ENCODE data around the gene CRYGD.
"Not testable (repeated sequence)": the region's sequence is repeated elsewhere in the genome, so short reads cannot be mapped to it uniquely, and the experiment has no call there.

Gene CRYGD

DNA sequence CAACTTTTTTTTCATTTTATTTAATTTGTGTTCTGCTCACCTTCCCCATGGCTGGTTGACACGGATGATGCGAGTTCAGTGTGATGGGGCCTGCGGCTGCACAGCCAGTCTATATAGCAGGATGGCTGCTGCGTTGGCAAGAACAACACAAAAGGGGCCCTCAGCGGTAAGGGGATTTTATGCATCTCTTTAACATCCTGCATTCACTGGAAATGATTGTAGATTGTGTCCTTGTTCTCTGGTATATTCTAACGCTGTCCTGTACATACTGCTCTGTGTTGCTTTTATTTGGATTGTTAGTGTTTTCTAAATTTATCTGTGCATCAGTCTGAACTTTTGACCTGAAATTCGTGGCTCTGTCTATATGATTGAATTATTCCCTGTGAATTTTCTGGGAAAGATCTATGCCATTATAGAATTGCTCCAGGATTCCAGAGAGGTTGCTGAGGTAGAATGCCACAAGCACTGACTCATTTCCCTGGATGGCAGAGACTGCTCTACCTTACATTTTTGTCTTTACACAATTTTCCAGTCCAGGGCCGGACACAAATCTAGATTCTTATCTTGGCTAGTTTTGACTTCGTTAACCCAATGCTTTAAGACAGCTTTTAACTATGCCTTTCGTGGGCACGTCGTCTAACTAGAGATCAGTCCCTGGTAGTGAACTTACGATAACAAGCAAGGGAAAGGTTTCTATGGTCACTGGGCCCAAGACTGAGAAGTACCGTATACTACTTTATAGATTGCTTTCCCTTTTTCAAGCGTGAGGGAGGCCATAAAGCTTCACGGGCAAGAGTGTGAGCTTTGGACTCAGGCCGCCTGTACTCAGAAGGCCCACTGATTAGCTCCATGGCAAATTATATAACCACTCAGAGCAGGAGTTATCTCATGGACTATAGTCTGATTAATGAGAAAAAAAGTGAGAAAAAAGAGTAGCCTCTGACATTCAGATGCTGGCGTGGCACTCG, 5.7 kb upstream of the CRYGD start, which contains the start of gene CRYGC:
Gene CRYGC (minus strand): TSS at position 85 of the 968 bp plus-strand sequence. CDS start 36 bp downstream, at position 49.
- no peak for DNase-seq

DNA sequence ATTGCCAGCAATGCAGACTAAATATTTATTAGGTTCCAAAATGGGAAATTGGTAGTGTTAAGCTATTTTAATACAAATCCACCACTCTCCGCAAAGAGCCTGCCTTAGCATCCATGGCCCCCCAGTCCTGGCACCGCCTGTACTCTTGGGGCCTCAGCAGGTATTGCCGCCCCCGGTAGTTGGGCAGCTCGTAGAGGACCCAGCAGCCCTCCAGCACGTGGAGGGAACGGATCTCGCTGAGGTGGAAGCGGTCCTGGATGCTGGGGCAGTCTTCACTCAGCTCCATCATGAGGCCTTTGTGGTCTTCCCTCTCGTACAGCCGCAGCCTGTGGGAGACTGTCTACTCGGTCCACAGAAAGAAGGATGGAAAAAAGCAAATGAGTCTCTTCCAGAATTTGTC, 3.8 kb upstream of the CRYGD start:
- no peak for DNase-seq

GRCh38 chr2:208127090-208127489, 2.8 kb upstream of the CRYGD start:
- no peak for DNase-seq

DNA sequence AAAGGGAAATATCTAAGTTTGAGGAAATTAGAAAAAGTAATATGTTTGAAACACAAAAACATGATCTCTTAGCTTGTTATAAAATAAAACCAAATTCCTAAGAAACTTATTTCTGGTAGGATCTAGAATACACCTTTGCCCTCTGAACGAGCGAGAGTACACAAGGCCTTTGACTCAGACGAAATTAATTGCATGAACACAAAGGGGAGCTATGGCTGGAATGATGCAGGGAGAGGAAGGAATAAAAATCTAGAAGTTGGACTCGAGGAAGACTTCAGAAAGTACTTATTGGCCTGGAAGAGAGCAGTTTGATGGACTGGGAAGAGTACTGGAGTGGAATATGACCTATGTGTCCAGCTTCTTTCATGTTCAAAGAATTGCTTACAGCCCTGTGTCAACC, 927 bp upstream of the CRYGD start:
- DNase-seq = no peak

- no peak for DNase-seq
These were observed 2.1 kb downstream of the CRYGD start for GRCh38 chr2:208122248-208122647.

DNA sequence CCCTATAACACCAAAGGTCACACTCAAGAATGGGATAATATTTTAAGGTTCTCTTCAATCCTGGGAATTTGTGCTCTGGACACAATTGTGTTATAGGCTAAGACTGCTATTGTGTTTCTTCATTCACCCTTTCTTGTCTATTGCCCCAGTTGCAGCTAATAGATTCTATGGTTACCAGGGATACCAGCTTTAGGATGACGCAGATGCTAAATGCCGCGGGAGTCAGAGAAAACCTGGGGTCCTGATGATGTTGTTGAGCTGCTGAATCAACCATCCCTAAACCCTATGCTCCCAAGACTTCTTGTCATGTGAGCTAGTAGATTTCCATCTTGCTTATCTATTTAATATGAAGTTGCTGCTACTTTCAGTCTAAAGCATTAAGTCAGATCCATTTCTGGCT, 5.4 kb downstream of the CRYGD start:
- no peak for DNase-seq

DNA sequence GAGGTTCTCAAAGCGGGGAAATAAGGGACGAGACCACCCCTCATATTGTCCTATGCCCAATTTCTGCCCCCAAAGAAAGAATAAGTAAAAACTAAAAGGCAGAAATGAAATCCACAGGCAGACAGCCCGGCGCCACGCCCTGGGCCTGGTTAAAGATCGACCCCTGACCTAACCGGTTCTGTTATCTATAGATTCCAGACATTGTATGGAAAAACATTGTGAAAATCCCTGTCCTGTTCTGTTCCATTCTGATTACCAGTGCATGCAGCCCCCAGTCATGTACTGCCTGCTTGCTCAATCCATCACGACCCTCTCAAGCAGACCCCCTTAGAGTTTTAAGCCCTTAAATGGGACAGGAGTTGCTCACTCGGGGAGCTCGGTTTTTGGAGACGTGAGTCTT, 6.9 kb downstream of the CRYGD start:
- DNase-seq = not testable (repeated sequence)

GRCh38 chr2:208112969-208113368, 11.4 kb downstream of the CRYGD start:
- no peak for DNase-seq

- DNase-seq = not testable (repeated sequence)
These were observed 12.0 kb downstream of the CRYGD start for GRCh38 chr2:208112273-208112745.

- no peak for DNase-seq
These were observed 20.7 kb downstream of the CRYGD start for GRCh38 chr2:208103616-208104015.

GRCh38 chr2:208101716-208102631, 22.4 kb downstream of the CRYGD start:
- DNase-seq = no peak

DNA sequence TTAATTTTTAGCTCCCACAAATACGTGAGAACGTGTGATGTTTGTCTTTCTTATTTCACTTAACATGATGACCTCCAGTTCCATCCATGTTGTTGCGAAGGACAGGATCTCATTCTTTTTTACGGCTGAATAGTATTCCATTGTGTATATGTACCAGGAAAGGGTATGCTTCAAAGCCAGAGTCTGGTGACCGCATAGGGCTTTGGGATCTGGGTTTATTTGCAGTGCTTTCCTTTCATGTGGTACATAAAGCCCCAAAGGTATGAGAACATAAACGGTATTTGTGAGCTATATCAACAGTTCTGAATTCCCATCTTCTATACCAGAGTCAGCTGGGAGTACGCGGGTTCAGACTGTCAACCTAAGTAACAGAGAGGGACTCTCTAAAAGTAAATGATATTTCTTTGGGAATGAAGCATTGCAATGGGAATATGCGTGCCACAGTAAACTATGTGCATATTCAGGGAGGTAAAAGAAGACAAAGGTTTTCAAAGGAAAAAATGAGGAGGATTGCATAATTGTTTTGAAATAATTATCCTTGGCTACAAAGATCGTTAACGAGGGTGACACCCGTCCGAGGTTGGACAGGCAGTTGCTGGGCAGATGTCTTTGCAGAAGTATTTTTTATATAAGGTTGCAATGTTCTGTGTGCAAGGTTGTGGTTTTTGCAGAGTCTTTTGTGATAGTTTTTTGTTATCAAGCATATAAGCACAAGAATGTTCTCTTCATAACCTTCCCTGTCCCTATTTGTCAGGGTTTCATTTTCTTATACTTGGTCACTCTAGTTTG, 24.4 kb downstream of the CRYGD start:
- DNase-seq = no peak

DNA sequence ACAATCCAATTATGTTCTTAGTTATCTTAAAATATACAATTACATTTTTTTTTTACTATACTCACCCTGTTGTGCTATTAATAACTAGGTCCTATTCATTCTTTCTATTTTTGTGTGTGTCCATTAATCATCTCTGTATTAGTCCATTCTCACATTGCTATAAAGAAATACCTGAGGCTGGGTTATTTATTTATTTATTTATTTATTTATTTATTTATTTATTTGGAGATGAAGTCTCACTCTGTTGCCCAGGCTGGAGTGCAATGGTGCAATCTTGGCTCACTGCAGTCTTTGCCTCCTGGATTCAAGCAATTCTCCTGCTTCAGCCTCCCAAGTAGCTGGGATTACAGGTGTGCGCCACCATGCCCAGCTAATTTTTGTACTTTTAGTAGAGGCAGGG, 25.6 kb downstream of the CRYGD start:
- DNase-seq = not testable (repeated sequence)

DNA sequence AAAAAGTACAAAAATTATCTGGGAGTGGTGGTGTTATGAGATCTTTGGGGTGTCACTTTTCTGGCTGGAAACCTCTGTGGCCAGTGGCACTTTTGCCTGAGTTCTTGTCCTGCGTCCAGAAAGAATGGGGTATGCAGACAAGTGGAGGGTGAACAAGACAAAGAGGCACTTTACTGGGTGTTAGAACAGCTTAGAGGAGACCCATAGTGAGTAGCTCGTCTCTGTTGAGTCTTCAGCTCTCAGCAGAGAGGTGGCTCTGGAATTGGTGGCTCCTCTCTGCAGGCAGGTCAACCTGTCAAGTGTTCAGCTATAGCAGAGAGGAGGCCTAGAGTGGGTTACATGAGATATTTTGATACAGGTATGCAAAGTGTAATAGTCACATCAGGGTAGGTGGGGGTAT, 26.1 kb downstream of the CRYGD start:
- no peak for DNase-seq

GRCh38 chr2:208097801-208098200, 26.5 kb downstream of the CRYGD start:
- no peak for DNase-seq

GRCh38 chr2:208097313-208097712, 27.0 kb downstream of the CRYGD start:
- DNase-seq = no peak

DNA sequence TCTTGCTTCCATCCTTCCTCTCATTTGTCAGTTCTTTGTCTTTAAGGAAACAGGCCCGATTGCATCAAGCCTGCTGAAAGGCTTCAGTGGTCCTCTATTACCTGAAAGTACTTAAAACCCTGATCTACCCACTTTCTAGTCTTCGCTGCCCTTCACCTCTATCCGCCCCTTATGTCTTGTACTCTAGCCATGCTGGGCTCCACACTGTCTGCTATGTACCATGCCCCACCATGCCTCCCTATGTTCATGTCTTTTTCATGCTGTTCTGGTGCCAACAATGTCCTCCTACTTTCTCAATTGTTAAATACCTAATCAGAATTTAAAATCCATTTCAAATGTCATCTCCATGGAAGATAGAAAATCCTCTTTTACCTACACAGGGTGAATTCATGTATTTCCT, 28.2 kb downstream of the CRYGD start:
- DNase-seq = no peak

DNA sequence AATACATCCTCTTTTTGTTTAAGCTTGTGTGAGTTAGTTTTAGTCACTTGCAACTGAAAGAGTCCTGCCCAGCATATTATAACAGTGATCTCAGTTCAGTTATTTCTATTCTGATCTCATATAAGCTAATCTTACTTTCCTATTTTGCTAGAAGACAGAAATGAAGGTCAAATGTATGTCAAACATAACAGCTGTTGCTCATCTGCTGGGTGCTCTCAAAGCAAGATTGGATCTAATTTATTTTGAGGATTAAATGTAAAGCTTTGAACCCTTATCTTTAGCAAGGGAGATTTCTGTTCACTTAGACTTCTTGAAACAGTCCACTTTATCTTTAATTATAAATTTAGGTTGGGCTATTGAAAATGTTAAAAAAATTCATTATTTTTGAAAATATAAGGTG, 31.2 kb downstream of the CRYGD start:
- DNase-seq = no peak

GRCh38 chr2:208092093-208092832, 32.1 kb downstream of the CRYGD start:
- no peak for DNase-seq

GRCh38 chr2:208090420-208090819, 33.9 kb downstream of the CRYGD start:
- DNase-seq = no peak

DNA sequence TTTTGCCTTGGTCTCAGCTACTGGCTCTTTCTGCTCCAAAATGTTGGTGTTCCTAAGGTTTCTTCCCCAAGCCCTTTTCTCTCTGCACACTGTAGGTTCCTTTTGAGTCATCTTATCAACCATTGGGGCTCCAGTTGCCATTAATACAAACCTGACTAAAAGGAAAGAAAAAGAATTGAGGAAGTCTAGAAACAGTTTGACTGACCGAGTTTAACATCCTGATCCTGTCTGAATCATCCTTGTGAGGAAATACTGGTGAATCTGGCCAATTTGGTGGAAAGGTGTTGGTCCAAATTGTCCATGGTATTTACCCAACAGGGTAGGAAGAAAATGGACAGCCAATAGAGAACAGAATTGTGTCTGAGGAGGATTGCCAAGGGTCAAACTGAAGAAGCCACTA, 38.3 kb downstream of the CRYGD start:
- no peak for DNase-seq

DNA sequence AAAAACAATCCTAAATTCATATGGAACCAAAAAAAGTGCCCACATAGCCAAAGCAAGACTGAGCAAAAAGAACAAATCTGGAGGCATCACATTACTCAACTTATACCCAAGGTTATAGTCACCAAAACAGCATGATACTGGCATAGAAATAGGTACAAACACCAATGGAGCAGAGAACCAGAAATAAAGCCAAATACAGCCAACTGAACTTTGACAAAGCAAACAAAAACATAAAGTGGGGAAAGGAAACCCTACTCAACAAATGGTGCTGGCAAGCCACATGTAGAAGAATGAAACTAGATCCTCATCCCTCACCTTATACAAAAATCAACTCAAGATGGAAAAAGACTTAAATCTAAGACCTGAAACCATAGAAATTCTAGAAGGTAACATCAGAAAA, 40.5 kb downstream of the CRYGD start:
- no peak for DNase-seq

Measured in activated T-cell treated with anti-CD3 and anti-CD28 coated beads, Interleukin-2, amount 50 U/mL, for 48 hours (primary cell).